Transverse colon (tissue), 4 donors: Measurements from ENCODE around the gene NRXN2.

Experiments used
- CTCF ChIP-seq, 5 experiments: fragments of 200-600 bp in 3 of 5; fragments of 450-650 bp in 2 of 5; sonication (generic) in 3 of 5; IDR thresholded peaks; 1 replicate in 2 of 5; 2 replicates in 3 of 5; pipeline ENCODE4 v1.5.1; 2016 to 2017; ENCODE audit warnings: antibody characterized with exemption in 5 of 5, inconsistent platforms in 3 of 5, mild to moderate bottlenecking in 2 of 5, moderate library complexity in 1 of 5
- POLR2A ChIP-seq: fragments of 450-650 bp; IDR thresholded peaks from one replicate; pipeline ENCODE4 v1.6.1; 2016; ENCODE audit warnings: antibody characterized with exemption, mild to moderate bottlenecking, moderate library complexity
- POLR2AphosphoS5 ChIP-seq, 3 donors: sonication (generic); formaldehyde crosslinking; IDR thresholded peaks; one replicate each; pipeline ENCODE4 v1.6.1; 2016; ENCODE audit warnings: antibody characterized with exemption in 3 of 3

- TF ChIP-seq CTCF (IDR thresholded peaks at IDR 0.05) = no peak
- no peak for TF ChIP-seq POLR2A
- no peak for TF ChIP-seq POLR2AphosphoS5 (IDR thresholded peaks at IDR 0.05)
Measured at GRCh38 chr11:64633555-64634159, 89.3 kb downstream of the NRXN2 start.
